HEK293 (cell line): ENCODE results near the gene CFAP410.

Source experiments
- CTCF ChIA-PET: fragments of 350-600 bp; formaldehyde crosslinking; extraction: SDS; loops from one replicate; lab custom pipeline; 2021; ENCODE audit warnings: antibody characterized with exemption; lab: Yijun Ruan, JAX
- POLR2A ChIA-PET: fragments of 300-600 bp; formaldehyde crosslinking; extraction: SDS; loops from one replicate; lab custom pipeline; 2020; ENCODE audit warnings: antibody characterized with exemption, inconsistent platforms; lab: Yijun Ruan, JAX
- H3K27ac ChIP-seq: fragments of 200-500 bp; sonication (Bioruptor generic); 2 replicates; pipeline ENCODE4 v1.5.1; 2014; ENCODE audit warnings: low read depth, low read length, control low read depth, inconsistent platforms; ENCODE audit errors: extremely low read depth
- H3K36me3 ChIP-seq, 2 experiments: fragments of 200-500 bp in 1 of 2; sonication (Bioruptor generic) in 1 of 2; 1 replicate in 1 of 2; 2 replicates in 1 of 2; pipeline ENCODE4 v1.5.1; 2014 to 2017; ENCODE audit warnings: inconsistent platforms in 2 of 2, low read length in 2 of 2; ENCODE audit not compliant: control insufficient read depth in 2 of 2, insufficient read depth in 1 of 2
- H3K4me1 ChIP-seq: fragments of 200-500 bp; sonication (Bioruptor generic); 2 replicates; pipeline ENCODE4 v1.5.1; 2014; ENCODE audit warnings: mild to moderate bottlenecking, low read length, inconsistent platforms; ENCODE audit not compliant: control insufficient read depth, insufficient read depth
- H3K4me3 ChIP-seq: 2 replicates; pipeline ENCODE4 v1.5.1; 2011; ENCODE audit warnings: low read depth, mild to moderate bottlenecking, control low read depth, low read length, moderate library complexity
- H3K9me3 ChIP-seq: fragments of 200-500 bp; sonication (Bioruptor generic); 2 replicates; pipeline ENCODE4 v1.5.1; 2014; ENCODE audit warnings: low read depth, low read length, inconsistent platforms; ENCODE audit not compliant: control insufficient read depth, insufficient read depth
- FEZF1 ChIP-seq: fragments of 450-650 bp; formaldehyde crosslinking; IDR thresholded peaks from 2 replicates; pipeline ENCODE4 v1.5.1; 2016; ENCODE audit warnings: missing biosample characterization, missing genetic modification characterization
- KLF10 ChIP-seq: fragments of 450-650 bp; IDR thresholded peaks from 2 replicates; pipeline ENCODE4 v1.5.1; 2018; ENCODE audit warnings: missing biosample characterization, mild to moderate bottlenecking, missing genetic modification characterization
- OSR2 ChIP-seq: fragments of 450-650 bp; formaldehyde crosslinking; IDR thresholded peaks from 2 replicates; pipeline ENCODE4 v1.5.1; 2016; ENCODE audit warnings: missing biosample characterization, missing genetic modification characterization
- PBX3 ChIP-seq: sonication (generic); formaldehyde crosslinking; IDR thresholded peaks from 2 replicates; pipeline ENCODE4 v1.8.1; 2022; ENCODE audit warnings: mild to moderate bottlenecking, moderate library complexity, missing genetic modification reagents
- PRDM1 ChIP-seq: fragments of 450-650 bp; formaldehyde crosslinking; IDR thresholded peaks from 2 replicates; pipeline ENCODE4; 2016; ENCODE audit warnings: missing biosample characterization, missing genetic modification characterization
- ZBTB20 ChIP-seq: fragments of 450-650 bp; formaldehyde crosslinking; IDR thresholded peaks from 2 replicates; pipeline ENCODE4 v1.5.1; 2016; ENCODE audit warnings: missing biosample characterization, missing genetic modification characterization
- ZNF148 ChIP-seq: fragments of 450-650 bp; formaldehyde crosslinking; IDR thresholded peaks from 2 replicates; pipeline ENCODE4 v1.5.0; 2017; ENCODE audit warnings: missing biosample characterization, missing genetic modification characterization, borderline replicate concordance
- ZNF221 ChIP-seq: fragments of 450-650 bp; formaldehyde crosslinking; IDR thresholded peaks from 2 replicates; pipeline ENCODE4 v1.5.1; 2017; ENCODE audit warnings: missing biosample characterization, missing genetic modification characterization, borderline replicate concordance
- ZNF23 ChIP-seq: fragments of 450-650 bp; formaldehyde crosslinking; IDR thresholded peaks from 2 replicates; pipeline ENCODE4 v1.5.1; 2016; ENCODE audit warnings: missing biosample characterization, missing genetic modification characterization, borderline replicate concordance
- ZNF302 ChIP-seq: fragments of 450-650 bp; formaldehyde crosslinking; IDR thresholded peaks from 2 replicates; pipeline ENCODE4 v1.5.1; 2016; ENCODE audit warnings: missing biosample characterization, missing genetic modification characterization, low read depth
- ZNF629 ChIP-seq: fragments of 450-650 bp; formaldehyde crosslinking; IDR thresholded peaks from 2 replicates; pipeline ENCODE4 v1.5.1; 2017; ENCODE audit warnings: missing biosample characterization, missing genetic modification characterization
- TF ChIP-seq, protein P1 (sequence below): fragments of 450-650 bp; formaldehyde crosslinking; IDR thresholded peaks from 2 replicates; pipeline ENCODE4 v1.5.1; 2017; ENCODE audit warnings: missing biosample characterization, missing genetic modification characterization
- TF ChIP-seq, protein P2 (sequence below): fragments of 450-650 bp; formaldehyde crosslinking; IDR thresholded peaks from 2 replicates; pipeline ENCODE4 v1.5.1; 2016; ENCODE audit warnings: missing biosample characterization, missing genetic modification characterization
- TF ChIP-seq, protein P3 (sequence below): IDR thresholded peaks from 2 replicates; pipeline ENCODE4 v1.6.1; 2011; ENCODE audit warnings: mild to moderate bottlenecking, low read depth, low read length, borderline replicate concordance
- TF ChIP-seq, protein P4 (sequence below): fragments of 450-650 bp; formaldehyde crosslinking; IDR thresholded peaks from 2 replicates; pipeline ENCODE4 v1.5.1; 2016; ENCODE audit warnings: missing biosample characterization, missing genetic modification characterization

CFAP410 gene

DNA sequence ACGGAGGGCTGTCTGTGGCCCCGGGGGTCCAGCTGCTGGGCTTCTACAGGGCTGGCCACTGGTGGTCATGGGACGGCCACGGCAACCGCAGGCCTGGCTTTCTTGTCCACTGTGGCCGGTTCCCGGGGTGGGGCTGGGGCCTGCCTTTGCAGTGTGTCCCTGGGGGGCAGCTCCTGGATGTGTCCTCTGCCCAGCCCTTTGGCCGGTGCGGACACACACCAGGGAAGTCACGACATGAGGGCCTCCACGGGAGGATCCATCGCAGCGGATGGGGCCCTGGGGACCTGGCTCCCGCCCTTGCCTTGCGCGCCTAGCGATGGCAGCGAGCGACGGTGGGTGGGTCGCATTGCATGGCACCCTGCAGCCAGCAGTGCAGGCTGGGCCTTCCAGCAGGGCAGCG lies 21.3 kb downstream of the CFAP410 start:
- Histone ChIP-seq H3K36me3 (peaks cover 3 to 91% of the 10 kb centered on the region in 2 experiments; a peak in 2 of 3 replicates), H3K4me1 (no peaks in the 10 kb centered on the region), H3K9me3 (no peaks in the 10 kb centered on the region), H3K4me3 (no peak overlapping the region), H3K27ac (no peak overlapping the region)
- ChIA-PET CTCF (interaction anchor here (0.6 to 0.7 kb wide), 2 partner anchors 13 to 17 kb away, joined by 3 read pairs; no protein-coding TSS in a partner anchor), POLR2A (no interaction called here)
- no peak for TF ChIP-seq PBX3 (CRISPR knock-in tag)
- no peak for TF ChIP-seq ZBTB20
- TF ChIP-seq FEZF1 (tag by site-specific recombination): no peak
- TF ChIP-seq, protein P1, sequence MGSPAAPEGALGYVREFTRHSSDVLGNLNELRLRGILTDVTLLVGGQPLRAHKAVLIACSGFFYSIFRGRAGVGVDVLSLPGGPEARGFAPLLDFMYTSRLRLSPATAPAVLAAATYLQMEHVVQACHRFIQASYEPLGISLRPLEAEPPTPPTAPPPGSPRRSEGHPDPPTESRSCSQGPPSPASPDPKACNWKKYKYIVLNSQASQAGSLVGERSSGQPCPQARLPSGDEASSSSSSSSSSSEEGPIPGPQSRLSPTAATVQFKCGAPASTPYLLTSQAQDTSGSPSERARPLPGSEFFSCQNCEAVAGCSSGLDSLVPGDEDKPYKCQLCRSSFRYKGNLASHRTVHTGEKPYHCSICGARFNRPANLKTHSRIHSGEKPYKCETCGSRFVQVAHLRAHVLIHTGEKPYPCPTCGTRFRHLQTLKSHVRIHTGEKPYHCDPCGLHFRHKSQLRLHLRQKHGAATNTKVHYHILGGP: no peak
- TF ChIP-seq, protein P2, sequence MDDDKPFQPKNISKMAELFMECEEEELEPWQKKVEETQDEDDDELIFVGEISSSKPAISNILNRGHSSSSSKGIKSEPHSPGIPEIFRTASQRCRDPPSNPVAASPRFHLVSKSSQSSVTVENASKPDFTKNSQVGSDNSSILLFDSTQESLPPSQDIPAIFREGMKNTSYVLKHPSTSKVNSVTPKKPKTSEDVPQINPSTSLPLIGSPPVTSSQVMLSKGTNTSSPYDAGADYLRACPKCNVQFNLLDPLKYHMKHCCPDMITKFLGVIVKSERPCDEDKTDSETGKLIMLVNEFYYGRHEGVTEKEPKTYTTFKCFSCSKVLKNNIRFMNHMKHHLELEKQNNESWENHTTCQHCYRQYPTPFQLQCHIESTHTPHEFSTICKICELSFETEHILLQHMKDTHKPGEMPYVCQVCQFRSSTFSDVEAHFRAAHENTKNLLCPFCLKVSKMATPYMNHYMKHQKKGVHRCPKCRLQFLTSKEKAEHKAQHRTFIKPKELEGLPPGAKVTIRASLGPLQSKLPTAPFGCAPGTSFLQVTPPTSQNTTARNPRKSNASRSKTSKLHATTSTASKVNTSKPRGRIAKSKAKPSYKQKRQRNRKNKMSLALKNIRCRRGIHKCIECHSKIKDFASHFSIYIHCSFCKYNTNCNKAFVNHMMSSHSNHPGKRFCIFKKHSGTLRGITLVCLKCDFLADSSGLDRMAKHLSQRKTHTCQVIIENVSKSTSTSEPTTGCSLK (tag by site-specific recombination): no peak
- TF ChIP-seq ZNF629 (tag by site-specific recombination): no peak
- TF ChIP-seq KLF10 (tag by site-specific recombination): no peak
- no peak for TF ChIP-seq PRDM1 (tag by site-specific recombination)

- H3K4me3 ChIP-seq: no peak overlapping the region
- no peaks in the 10 kb centered on the region for H3K4me1 ChIP-seq
- H3K36me3 ChIP-seq: peaks cover 3 to 91% of the 10 kb centered on the region in 2 experiments; a peak in 2 of 3 replicates
- TF ChIP-seq PRDM1 (tag by site-specific recombination): no peak
- TF ChIP-seq ZNF23 (tag by site-specific recombination): no peak
- TF ChIP-seq, protein P2 (tag by site-specific recombination): no peak
- TF ChIP-seq, protein P3, sequence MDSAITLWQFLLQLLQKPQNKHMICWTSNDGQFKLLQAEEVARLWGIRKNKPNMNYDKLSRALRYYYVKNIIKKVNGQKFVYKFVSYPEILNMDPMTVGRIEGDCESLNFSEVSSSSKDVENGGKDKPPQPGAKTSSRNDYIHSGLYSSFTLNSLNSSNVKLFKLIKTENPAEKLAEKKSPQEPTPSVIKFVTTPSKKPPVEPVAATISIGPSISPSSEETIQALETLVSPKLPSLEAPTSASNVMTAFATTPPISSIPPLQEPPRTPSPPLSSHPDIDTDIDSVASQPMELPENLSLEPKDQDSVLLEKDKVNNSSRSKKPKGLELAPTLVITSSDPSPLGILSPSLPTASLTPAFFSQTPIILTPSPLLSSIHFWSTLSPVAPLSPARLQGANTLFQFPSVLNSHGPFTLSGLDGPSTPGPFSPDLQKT: no peak
- TF ChIP-seq ZNF302 (tag by site-specific recombination): no peak
- TF ChIP-seq ZNF148 (tag by site-specific recombination): no peak
- no peak for TF ChIP-seq OSR2 (tag by site-specific recombination)
- no peak for TF ChIP-seq ZNF629 (tag by site-specific recombination)
- TF ChIP-seq, protein P4, sequence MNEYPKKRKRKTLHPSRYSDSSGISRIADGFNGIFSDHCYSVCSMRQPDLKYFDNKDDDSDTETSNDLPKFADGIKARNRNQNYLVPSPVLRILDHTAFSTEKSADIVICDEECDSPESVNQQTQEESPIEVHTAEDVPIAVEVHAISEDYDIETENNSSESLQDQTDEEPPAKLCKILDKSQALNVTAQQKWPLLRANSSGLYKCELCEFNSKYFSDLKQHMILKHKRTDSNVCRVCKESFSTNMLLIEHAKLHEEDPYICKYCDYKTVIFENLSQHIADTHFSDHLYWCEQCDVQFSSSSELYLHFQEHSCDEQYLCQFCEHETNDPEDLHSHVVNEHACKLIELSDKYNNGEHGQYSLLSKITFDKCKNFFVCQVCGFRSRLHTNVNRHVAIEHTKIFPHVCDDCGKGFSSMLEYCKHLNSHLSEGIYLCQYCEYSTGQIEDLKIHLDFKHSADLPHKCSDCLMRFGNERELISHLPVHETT (tag by site-specific recombination): no peak
- TF ChIP-seq ZNF221 (tag by site-specific recombination): no peak
- ChIA-PET POLR2A (no interaction called here), CTCF (interaction anchor here (0.7 kb wide), 1 partner anchor 16 kb away, joined by 3 read pairs; no protein-coding TSS in a partner anchor)
- H3K27ac ChIP-seq: no peak overlapping the region
- H3K9me3 ChIP-seq: no peaks in the 10 kb centered on the region
Observed at GRCh38 chr21:44317241-44317782, 21.9 kb downstream of the CFAP410 start.
